ENCODE measurements around the gene PLEKHS1.
A peak's percentile ranks its signal among the peaks of the same experiment; 100 is the strongest.

Gene PLEKHS1

GRCh38 chr10:113716109-113716910 lies 35.2 kb upstream of the PLEKHS1 start:
- H3K9ac ChIP-seq (ENCODE audit: low read length): no peak overlapping the region
- DNase-seq (ENCODE audit: low read depth): no peak
- no peaks in the 10 kb centered on the region for H3K9me3 ChIP-seq (ENCODE audit: control insufficient read depth, low read length)
- H3K4me3 ChIP-seq (ENCODE audit: low read length): no peak overlapping the region
- H3K4me1 ChIP-seq (ENCODE audit: control insufficient read depth, insufficient read depth, low read length): no peaks in the 10 kb centered on the region
- peaks cover 56% of the 10 kb centered on the region for H3K36me3 ChIP-seq (ENCODE audit: control insufficient read depth, insufficient read depth, low read length, severe bottlenecking)
- H3K27me3 ChIP-seq (replicated peaks; ENCODE audit: control insufficient read depth, insufficient read depth, low read length): no peaks in the 10 kb centered on the region

- Histone ChIP-seq H3K9me3 (ENCODE audit: control insufficient read depth, low read length) (no peaks in the 10 kb centered on the region), H3K4me1 (ENCODE audit: control insufficient read depth, insufficient read depth, low read length) (peaks cover 3% of the 10 kb centered on the region), H3K36me3 (ENCODE audit: control insufficient read depth, insufficient read depth, low read length, severe bottlenecking) (peaks cover 62% of the 10 kb centered on the region), H3K27me3 (replicated peaks; ENCODE audit: control insufficient read depth, insufficient read depth, low read length) (no peaks in the 10 kb centered on the region), H3K9ac (ENCODE audit: low read length) (no peak overlapping the region), H3K4me3 (ENCODE audit: low read length) (no peak overlapping the region)
- DNase-seq (ENCODE audit: low read depth): no peak
Measured at GRCh38 chr10:113718969-113719822, 32.3 kb upstream of the PLEKHS1 start.

- Histone ChIP-seq H3K9me3 (ENCODE audit: control insufficient read depth, low read length) (no peaks in the 10 kb centered on the region), H3K4me1 (ENCODE audit: control insufficient read depth, insufficient read depth, low read length) (peaks cover 3% of the 10 kb centered on the region), H3K27me3 (replicated peaks; ENCODE audit: control insufficient read depth, insufficient read depth, low read length) (no peaks in the 10 kb centered on the region), H3K4me3 (ENCODE audit: low read length) (no peak overlapping the region), H3K9ac (ENCODE audit: low read length) (no peak overlapping the region), H3K36me3 (ENCODE audit: control insufficient read depth, insufficient read depth, low read length, severe bottlenecking) (peaks cover 69% of the 10 kb centered on the region)
- DNase-seq (ENCODE audit: low read depth): no peak
Measured at GRCh38 chr10:113720386-113720785, 31.1 kb upstream of the PLEKHS1 start.

GRCh38 chr10:113732160-113732881 lies 19.2 kb upstream of the PLEKHS1 start:
- Histone ChIP-seq H3K9ac (ENCODE audit: low read length) (no peak overlapping the region), H3K4me1 (ENCODE audit: control insufficient read depth, insufficient read depth, low read length) (peaks cover 11% of the 10 kb centered on the region), H3K27me3 (replicated peaks; ENCODE audit: control insufficient read depth, insufficient read depth, low read length) (no peaks in the 10 kb centered on the region), H3K4me3 (ENCODE audit: low read length) (no peak overlapping the region), H3K9me3 (ENCODE audit: control insufficient read depth, low read length) (no peaks in the 10 kb centered on the region), H3K36me3 (ENCODE audit: control insufficient read depth, insufficient read depth, low read length, severe bottlenecking) (peaks cover 35% of the 10 kb centered on the region)
- no peak for DNase-seq (ENCODE audit: low read depth)

GRCh38 chr10:113732966-113733365 lies 18.5 kb upstream of the PLEKHS1 start:
- no peak overlapping the region for H3K9ac ChIP-seq (ENCODE audit: low read length)
- DNase-seq (ENCODE audit: low read depth): no peak
- no peaks in the 10 kb centered on the region for H3K27me3 ChIP-seq (replicated peaks; ENCODE audit: control insufficient read depth, insufficient read depth, low read length)
- H3K36me3 ChIP-seq (ENCODE audit: control insufficient read depth, insufficient read depth, low read length, severe bottlenecking): peaks cover 31% of the 10 kb centered on the region
- H3K4me1 ChIP-seq (ENCODE audit: control insufficient read depth, insufficient read depth, low read length): peaks cover 11% of the 10 kb centered on the region
- H3K4me3 ChIP-seq (ENCODE audit: low read length): no peak overlapping the region
- no peaks in the 10 kb centered on the region for H3K9me3 ChIP-seq (ENCODE audit: control insufficient read depth, low read length)

GRCh38 chr10:113733635-113734034 lies 17.8 kb upstream of the PLEKHS1 start:
- peaks cover 25% of the 10 kb centered on the region for H3K36me3 ChIP-seq (ENCODE audit: control insufficient read depth, insufficient read depth, low read length, severe bottlenecking)
- H3K4me1 ChIP-seq (ENCODE audit: control insufficient read depth, insufficient read depth, low read length): peaks cover 11% of the 10 kb centered on the region
- H3K9me3 ChIP-seq (ENCODE audit: control insufficient read depth, low read length): no peaks in the 10 kb centered on the region
- H3K9ac ChIP-seq (ENCODE audit: low read length): no peak overlapping the region
- no peak overlapping the region for H3K4me3 ChIP-seq (ENCODE audit: low read length)
- H3K27me3 ChIP-seq (replicated peaks; ENCODE audit: control insufficient read depth, insufficient read depth, low read length): no peaks in the 10 kb centered on the region
- no peak for DNase-seq (ENCODE audit: low read depth)

GRCh38 chr10:113735913-113736312 lies 15.6 kb upstream of the PLEKHS1 start:
- Histone ChIP-seq H3K36me3 (ENCODE audit: control insufficient read depth, insufficient read depth, low read length, severe bottlenecking) (peaks cover 4% of the 10 kb centered on the region), H3K4me3 (ENCODE audit: low read length) (no peak overlapping the region), H3K27me3 (replicated peaks; ENCODE audit: control insufficient read depth, insufficient read depth, low read length) (peaks cover under 1% of the 10 kb centered on the region), H3K9ac (ENCODE audit: low read length) (no peak overlapping the region), H3K4me1 (ENCODE audit: control insufficient read depth, insufficient read depth, low read length) (peaks cover 11% of the 10 kb centered on the region), H3K9me3 (ENCODE audit: control insufficient read depth, low read length) (no peaks in the 10 kb centered on the region)
- DNase-seq (ENCODE audit: low read depth): peak; percentile 17

- no peak overlapping the region for H3K4me3 ChIP-seq (ENCODE audit: low read length)
- peaks cover 11% of the 10 kb centered on the region for H3K4me1 ChIP-seq (ENCODE audit: control insufficient read depth, insufficient read depth, low read length)
- peak; percentile 21 for DNase-seq (ENCODE audit: low read depth)
- no peak overlapping the region for H3K9ac ChIP-seq (ENCODE audit: low read length)
- H3K9me3 ChIP-seq (ENCODE audit: control insufficient read depth, low read length): no peaks in the 10 kb centered on the region
- H3K27me3 ChIP-seq (replicated peaks; ENCODE audit: control insufficient read depth, insufficient read depth, low read length): peaks cover 4% of the 10 kb centered on the region
- H3K36me3 ChIP-seq (ENCODE audit: control insufficient read depth, insufficient read depth, low read length, severe bottlenecking): peaks cover 4% of the 10 kb centered on the region
Measured at GRCh38 chr10:113736576-113736975, 14.9 kb upstream of the PLEKHS1 start.

- DNase-seq (ENCODE audit: low read depth): no peak
- no peak overlapping the region for H3K4me3 ChIP-seq (ENCODE audit: low read length)
- H3K4me1 ChIP-seq (ENCODE audit: control insufficient read depth, insufficient read depth, low read length): peaks cover 9% of the 10 kb centered on the region
- H3K36me3 ChIP-seq (ENCODE audit: control insufficient read depth, insufficient read depth, low read length, severe bottlenecking): no peaks in the 10 kb centered on the region
- H3K9me3 ChIP-seq (ENCODE audit: control insufficient read depth, low read length): peaks cover 4% of the 10 kb centered on the region
- H3K9ac ChIP-seq (ENCODE audit: low read length): no peak overlapping the region
- peaks cover 4% of the 10 kb centered on the region for H3K27me3 ChIP-seq (replicated peaks; ENCODE audit: control insufficient read depth, insufficient read depth, low read length)
Measured at GRCh38 chr10:113739031-113739430, 12.5 kb upstream of the PLEKHS1 start.

- H3K9me3 ChIP-seq (ENCODE audit: control insufficient read depth, low read length): peaks cover 4% of the 10 kb centered on the region
- H3K27me3 ChIP-seq (replicated peaks; ENCODE audit: control insufficient read depth, insufficient read depth, low read length): peaks cover 4% of the 10 kb centered on the region
- no peak for DNase-seq (ENCODE audit: low read depth)
- no peak overlapping the region for H3K9ac ChIP-seq (ENCODE audit: low read length)
- no peaks in the 10 kb centered on the region for H3K36me3 ChIP-seq (ENCODE audit: control insufficient read depth, insufficient read depth, low read length, severe bottlenecking)
- H3K4me3 ChIP-seq (ENCODE audit: low read length): no peak overlapping the region
- peaks cover 9% of the 10 kb centered on the region for H3K4me1 ChIP-seq (ENCODE audit: control insufficient read depth, insufficient read depth, low read length)
Measured at GRCh38 chr10:113739577-113739976, 11.9 kb upstream of the PLEKHS1 start.

GRCh38 chr10:113740850-113741249 lies 10.6 kb upstream of the PLEKHS1 start:
- Histone ChIP-seq H3K9ac (ENCODE audit: low read length) (no peak overlapping the region), H3K9me3 (ENCODE audit: control insufficient read depth, low read length) (peaks cover 4% of the 10 kb centered on the region), H3K4me1 (ENCODE audit: control insufficient read depth, insufficient read depth, low read length) (peaks cover 10% of the 10 kb centered on the region), H3K36me3 (ENCODE audit: control insufficient read depth, insufficient read depth, low read length, severe bottlenecking) (no peaks in the 10 kb centered on the region), H3K4me3 (ENCODE audit: low read length) (no peak overlapping the region), H3K27me3 (replicated peaks; ENCODE audit: control insufficient read depth, insufficient read depth, low read length) (peaks cover 4% of the 10 kb centered on the region)
- no peak for DNase-seq (ENCODE audit: low read depth)
